GM10266 (cell line): ENCODE data around the gene CD53.

Source experiments
- DNase-seq: peaks from one replicate; pipeline ENCODE4 v3.0.0; 2012; ENCODE audit errors: extremely low spot score
- CTCF ChIP-seq: IDR thresholded peaks from 2 replicates; pipeline ENCODE4 v1.5.1; 2012; ENCODE audit warnings: mild to moderate bottlenecking, low read depth; ENCODE audit not compliant: control insufficient read depth, insufficient read depth; ENCODE audit errors: missing control alignments

The CD53 gene

DNA sequence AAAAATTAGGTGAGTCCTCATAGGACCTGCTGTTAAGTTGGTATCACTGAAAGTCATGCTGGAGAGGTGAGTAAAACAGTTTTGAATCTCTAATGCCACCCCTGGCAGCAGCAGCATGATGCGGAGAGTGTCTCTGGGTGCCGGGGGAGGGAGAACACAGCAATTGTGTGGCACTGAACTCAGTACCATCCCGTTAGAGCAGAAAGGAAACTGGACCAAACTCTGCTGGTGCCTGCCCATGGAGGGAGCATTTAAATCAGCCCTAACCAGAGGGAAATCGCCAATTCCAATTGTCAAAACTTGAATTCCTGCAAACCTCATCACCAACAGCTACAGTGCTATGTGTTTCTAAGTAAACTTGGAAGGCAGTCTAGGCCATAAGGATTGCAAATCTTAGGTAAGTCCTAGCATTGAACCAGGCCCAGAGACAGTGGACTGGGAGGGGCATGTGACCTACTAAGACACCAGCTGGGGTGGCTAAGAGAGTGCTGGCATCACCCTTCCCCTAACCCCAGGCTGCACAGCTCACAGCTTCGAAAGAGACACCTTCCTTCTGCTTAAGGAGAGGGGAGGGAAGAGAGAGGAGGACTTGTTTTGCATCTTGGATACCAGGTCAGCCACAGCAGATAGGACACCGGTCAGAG lies 30.0 kb downstream of the CD53 start:
- no peak for DNase-seq
- TF ChIP-seq CTCF, result no peak

DNA sequence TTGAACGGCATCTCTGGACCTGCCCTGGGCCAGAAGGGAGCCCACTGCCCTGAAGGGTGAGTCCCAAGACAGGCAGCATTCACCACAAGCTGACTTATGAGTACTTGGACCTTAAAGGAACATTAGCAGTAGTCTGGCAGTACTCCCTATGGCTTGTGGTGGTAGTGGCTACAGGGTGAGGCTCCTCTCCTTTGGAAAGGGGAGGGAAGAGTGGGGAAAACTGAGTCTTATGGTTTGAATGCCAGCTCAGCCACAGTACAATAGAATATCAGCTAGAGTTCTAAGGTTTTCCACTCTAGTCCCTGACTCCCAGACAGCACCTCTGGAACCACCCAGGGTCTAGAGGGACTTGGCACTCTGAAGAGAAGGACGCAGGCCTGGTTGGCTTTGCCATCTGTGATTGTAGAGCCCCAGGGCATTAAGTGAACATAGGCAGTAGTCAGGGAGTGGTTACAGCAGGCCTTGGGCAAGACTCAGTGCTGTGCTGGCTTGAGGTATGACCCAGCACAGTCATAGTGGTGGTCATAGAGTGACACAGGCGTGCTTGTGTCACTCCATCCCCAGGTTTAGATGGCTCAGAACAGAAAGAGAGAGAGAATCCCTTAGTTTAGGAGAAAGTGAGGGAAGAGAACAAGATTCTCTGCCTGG lies 31.0 kb downstream of the CD53 start:
- no peak for TF ChIP-seq CTCF
- no peak for DNase-seq

- no peak for TF ChIP-seq CTCF
- no peak for DNase-seq
Measured at GRCh38 chr1:110912784-110913183, 39.8 kb downstream of the CD53 start.

DNA sequence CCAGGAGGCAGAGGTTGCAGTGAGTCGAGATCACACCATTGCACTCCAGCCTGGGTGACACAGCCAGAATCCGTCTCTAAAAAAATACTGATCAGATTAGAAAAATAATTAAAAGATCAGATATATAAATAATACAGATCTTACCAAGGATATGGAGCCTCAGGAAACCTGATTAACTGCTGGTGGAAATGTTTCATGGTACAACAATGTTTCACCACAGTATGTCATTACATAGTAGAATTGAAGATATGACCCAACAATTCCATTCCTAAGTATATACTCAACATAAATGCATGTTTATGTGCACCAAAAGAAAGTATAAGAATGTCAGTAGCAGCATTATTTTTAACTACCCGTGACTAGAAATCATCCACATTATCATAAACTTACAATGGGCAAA lies 41.7 kb downstream of the CD53 start:
- no peak for DNase-seq
- no peak for TF ChIP-seq CTCF

DNA sequence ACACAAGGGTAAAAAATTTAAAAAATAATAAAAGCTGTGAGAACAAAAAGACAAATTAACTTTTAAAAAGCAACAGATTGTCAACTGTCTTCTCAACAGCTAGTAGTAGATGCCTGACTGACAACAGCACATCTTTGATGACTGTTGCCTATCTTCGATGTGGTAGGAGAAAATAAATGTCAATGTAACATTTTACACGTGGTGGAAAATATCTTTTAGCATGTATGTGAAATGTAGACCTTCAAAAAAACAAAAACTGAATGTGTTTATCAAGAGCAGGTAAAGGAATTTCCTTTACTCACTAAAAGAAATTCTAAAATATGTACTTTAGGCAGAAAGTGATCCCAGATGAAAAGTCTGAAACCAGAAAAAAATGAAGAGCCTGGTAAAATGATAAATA lies 42.9 kb downstream of the CD53 start:
- TF ChIP-seq CTCF, result no peak
- DNase-seq, result no peak

GRCh38 chr1:110916274-110916668 lies 43.3 kb downstream of the CD53 start:
- no peak for DNase-seq
- no peak for TF ChIP-seq CTCF

DNA sequence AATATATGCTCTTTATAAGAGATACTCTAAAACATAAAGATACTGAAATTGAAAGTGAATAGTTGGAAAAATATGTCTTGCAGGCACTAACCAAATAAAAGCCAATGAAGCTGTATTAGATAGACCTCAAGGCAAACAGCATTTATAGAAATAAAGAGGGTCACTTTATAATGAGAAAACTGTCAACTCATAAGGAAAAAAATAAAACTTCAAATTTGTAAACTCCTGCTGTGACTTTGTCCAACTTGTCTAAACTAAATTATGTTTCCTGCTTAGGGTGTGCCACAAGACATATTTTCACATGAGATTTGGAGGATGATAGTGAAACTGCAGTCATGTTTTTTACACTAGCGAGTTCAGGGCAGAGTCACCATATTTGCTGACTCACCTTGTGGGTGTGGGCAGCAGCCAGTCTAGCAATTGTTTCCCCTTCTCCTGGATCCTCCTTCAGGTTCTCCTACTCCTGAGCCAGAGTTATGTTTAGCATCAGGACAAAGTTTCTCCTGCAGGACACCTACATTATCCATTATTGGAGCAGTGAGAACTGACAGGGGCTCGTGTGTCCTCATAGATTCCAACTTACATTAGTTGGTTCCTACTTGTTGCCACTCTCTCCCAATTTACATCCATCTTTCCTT lies 43.8 kb downstream of the CD53 start:
- TF ChIP-seq CTCF, result no peak
- DNase-seq, result peak; percentile 27
